NCI-H510A treated with DMSO at 0.1 percent for 48 hours (cell line): ENCODE data around the gene SPDYE5.
"Not testable (repeated sequence)": the region's sequence is repeated elsewhere in the genome, so short reads cannot be mapped to it uniquely, and the experiment has no call there.

Source experiments
- DNase-seq: peaks from one replicate; lab custom pipeline; 2025; lab: John Stamatoyannopoulos, UW

SPDYE5 gene, protein sequence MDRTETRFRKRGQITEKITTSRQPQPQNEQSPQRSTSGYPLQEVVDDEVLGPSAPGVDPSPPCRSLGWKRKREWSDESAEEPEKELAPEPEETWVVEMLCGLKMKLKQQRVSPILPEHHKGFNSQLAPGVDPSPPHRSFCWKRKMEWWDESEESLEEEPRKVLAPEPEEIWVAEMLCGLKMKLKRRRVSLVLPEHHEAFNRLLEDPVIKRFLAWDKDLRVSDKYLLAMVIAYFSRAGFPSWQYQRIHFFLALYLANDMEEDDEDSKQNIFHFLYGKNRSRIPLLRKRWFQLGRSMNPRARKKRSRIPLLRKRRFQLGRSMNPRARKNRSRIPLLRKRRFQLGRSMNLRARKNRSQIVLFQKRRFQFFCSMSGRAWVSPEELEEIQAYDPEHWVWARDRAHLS

GRCh38 chr7:75492020-75492419 is at the start of gene SPDYE5:
Gene SPDYE5 (plus strand): TSS chr7:75492320. CDS start chr7:75494048, 1,728 bp downstream.
- DNase-seq: not testable (repeated sequence)

GRCh38 chr7:75442465-75443111 is 49.5 kb upstream of the SPDYE5 start:
- not testable (repeated sequence) for DNase-seq

- DNase-seq: not testable (repeated sequence)
Measured at GRCh38 chr7:75449946-75450345, 42.2 kb upstream of the SPDYE5 start.

GRCh38 chr7:75452494-75452955 is 39.6 kb upstream of the SPDYE5 start:
- not testable (repeated sequence) for DNase-seq

- not testable (repeated sequence) for DNase-seq
Measured at GRCh38 chr7:75456403-75456802, 35.7 kb upstream of the SPDYE5 start.

DNA sequence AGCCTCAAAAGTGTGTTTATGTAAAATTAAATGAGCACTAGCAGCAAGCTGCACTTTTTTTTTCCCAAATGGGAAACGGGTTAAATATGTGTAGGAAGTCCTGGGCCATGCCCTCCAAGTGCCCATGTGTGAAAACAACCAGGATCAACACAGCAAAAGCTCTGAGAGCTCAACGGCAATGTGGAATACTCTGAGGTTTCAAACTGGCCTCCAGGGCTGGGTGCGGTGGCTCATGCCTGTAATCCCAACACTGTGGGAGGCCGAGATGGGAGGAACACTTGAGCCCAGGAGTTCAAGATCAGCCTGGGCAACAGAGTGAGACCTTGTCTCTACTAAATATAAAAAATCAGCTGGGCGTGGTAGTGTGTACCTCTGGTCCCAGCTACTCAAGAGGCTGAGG is 34.1 kb upstream of the SPDYE5 start:
- DNase-seq: not testable (repeated sequence)

GRCh38 chr7:75460541-75460940 is 31.6 kb upstream of the SPDYE5 start:
- DNase-seq: not testable (repeated sequence)

DNA sequence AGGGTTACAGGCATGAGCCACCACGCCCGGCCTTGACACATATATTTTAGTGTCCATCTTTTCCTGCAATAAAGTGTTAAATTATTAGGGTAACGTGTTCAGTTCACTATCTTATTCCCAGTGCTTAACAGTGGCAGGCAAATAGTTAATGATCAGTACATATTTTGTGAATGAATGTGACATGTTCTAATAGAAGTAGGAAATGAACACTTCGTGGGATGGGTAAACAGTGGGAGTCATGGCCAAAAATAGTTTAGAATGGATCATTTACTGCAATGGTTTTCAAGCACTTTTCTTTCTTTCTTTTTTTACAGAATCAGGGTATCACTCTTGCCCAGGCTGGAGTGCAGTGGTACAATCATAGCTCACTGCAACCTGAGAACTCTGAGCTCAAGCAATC is 22.0 kb upstream of the SPDYE5 start:
- not testable (repeated sequence) for DNase-seq

- DNase-seq: not testable (repeated sequence)
Measured at GRCh38 chr7:75477457-75477856, 14.7 kb upstream of the SPDYE5 start.

DNA sequence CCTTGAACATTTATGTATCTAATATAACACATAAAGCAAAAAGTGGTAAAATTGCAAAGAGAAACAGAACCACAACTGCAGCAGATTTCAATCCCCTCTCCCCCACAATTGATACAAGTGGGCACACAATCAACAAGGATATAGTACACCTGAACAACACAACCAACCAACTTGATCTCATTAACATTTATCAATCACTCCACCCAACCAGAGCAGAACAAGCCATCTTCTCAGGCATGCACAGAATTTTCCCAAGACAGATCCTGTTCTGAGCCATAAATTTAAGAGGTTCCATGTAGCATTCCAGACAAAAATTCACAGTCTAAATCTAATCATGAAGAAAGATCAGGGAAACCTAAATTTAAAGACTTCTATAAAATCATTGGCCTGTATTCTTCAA is 11.8 kb upstream of the SPDYE5 start:
- not testable (repeated sequence) for DNase-seq

GRCh38 chr7:75485355-75485978 is 6.7 kb upstream of the SPDYE5 start:
- DNase-seq: not testable (repeated sequence)

DNA sequence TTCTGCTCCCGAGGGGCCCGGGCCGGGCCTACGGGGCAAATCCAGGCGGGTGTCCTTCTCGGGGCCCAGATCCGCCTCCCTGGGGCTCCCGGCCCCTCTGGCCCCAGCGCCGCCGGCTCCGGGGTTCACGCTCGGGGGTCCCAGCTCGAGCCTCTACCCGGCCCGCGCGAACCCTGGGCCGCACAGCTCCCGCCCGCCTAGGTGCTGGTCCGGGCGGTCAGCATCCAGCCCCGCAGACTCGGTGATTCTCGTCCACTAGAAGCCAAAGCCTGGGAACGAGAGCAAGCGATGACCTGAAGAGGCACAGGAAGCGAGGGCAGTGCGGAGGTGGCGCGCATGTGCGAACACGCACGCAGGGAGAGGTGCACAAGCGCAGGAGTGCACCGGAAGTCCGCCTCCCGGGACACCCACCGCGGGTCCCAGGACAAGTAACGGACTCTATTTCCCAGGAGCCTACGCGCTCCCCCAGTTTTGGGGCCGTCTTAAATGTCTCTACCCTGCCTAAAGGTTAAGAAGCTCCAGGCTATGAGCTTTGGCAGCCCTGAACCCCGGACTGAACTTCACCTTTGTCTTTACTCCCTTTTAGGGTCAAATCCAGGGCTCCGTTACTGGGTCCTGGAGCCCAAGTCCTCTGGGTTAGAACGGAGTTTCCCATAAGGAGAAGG is 6.0 kb upstream of the SPDYE5 start, which contains the start of gene POM121C:
Gene POM121C (minus strand): TSS at position 321 of the 665 bp plus-strand sequence. CDS start 44,803 bp downstream, outside the sequence.
- peak; percentile 48 for DNase-seq

- not testable (repeated sequence) for DNase-seq
Measured at GRCh38 chr7:75509033-75509432, 16.9 kb downstream of the SPDYE5 start.

DNA sequence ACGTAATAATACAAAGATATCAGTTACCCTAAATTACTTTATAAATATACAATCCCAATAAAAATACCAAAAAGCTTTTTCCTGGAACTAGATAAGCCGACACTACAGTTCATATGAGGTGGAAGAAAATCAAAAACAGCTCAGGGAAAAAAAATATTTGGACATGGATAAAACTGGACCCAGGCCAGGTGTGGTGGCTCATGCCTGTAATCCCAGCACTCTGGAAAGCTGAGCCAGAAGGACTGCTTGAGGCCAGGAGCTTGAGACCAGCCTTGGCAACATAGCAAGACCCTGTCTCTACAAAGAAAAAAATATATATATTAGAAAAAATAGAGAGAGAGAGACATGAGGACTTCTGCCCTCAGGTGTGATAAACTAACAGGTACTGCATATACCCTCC is 26.7 kb downstream of the SPDYE5 start:
- not testable (repeated sequence) for DNase-seq

DNA sequence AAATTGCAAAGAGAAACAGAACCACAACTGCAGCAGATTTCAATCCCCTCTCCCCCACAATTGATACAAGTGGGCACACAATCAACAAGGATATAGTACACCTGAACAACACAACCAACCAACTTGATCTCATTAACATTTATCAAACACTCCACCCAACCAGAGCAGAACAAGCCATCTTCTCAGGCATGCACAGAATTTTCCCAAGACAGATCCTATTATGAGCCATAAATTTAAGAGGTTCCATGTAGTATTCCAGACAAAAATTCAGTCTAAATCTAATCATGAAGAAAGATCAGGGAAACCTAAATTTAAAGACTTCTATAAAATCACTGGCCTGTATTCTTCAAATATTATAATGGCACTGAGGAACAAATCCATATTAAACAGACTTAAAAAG is 29.6 kb downstream of the SPDYE5 start:
- not testable (repeated sequence) for DNase-seq

DNA sequence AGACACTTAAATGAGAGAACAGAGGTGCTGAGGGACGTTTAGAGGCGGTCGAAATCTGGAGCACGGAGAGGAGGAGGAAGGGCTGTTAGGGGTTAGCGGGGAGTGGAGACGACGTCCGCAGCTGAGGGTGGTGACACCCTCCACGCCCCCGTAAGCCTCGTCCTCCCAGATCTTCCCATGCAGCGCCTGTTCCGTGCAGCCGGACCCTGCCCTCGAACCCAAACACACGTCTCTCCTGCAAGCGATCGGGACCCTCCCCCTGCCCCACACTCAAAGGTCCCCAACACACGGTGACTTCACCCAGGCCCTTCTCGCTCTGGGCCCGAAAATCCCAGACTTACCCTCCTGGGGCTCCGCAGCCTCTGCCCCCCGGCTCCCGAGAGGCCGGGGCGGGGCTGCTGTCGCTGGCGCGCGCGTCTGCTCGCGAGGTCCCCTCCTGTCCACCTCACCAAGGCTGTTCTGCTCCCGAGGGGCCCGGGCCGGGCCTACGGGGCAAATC is 35.2 kb downstream of the SPDYE5 start:
- DNase-seq: not testable (repeated sequence)

DNA sequence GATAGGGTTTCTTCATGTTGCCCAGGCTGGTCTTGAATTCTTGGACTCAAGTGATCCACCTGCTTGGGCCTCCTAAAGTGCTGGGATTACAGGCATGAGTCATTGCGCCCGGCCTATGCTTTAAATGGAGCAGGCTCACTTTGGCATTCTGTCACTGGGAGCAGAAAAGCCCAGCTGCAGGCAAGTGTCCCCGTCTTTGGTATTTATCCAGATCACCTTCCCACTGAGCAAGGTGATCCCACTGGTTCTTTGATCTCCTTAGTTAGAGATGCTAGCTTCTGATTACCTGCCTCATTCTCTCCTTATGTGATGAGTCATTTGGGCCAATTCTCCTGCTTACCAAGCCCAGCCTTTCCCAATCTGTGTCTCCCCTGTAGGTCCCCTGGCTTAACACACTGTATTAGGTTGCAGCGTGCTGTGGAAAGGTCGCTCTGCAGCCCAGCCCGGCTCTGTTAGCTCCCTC is 39.3 kb downstream of the SPDYE5 start:
- no peak for DNase-seq

- DNase-seq: no peak
Measured at GRCh38 chr7:75532639-75533038, 40.5 kb downstream of the SPDYE5 start.

- no peak for DNase-seq
Measured at GRCh38 chr7:75533926-75534325, 41.8 kb downstream of the SPDYE5 start.

DNA sequence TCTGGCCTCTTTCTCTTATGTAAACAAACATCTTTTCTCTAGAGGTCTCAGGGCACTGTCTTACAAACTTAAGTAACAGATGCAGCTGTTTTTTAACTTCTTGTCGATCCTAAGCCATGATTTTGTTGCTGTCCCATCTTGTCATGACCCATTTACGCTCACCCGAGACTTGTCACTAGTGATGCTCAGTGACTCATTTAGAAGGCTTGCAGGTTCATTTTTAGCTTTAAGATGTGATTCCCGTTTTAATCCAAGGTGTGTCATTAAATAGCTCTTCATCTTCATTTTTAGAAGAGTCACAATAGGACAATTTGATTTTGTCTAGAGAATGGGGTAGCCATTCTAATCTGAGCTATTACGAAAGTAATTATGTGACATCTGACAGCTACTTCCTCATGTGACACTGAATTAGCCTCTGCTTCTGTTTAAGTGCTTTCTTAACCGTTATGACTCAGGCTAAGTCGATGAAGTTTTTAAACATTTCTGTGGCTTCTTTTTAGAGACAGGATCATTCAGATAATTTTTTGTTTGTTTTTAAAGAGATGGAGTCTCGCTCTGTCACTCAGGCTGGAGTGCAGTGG is 42.7 kb downstream of the SPDYE5 start:
- DNase-seq: no peak

GRCh38 chr7:75536491-75536890 is 44.4 kb downstream of the SPDYE5 start:
- DNase-seq: no peak
